Astrocyte (in vitro differentiated cells and primary cell): Measurements from ENCODE around the gene KANSL2. TPM values are rescaled to one million over a fixed set of nuclear protein-coding genes. Genes with fewer than 3 reads are reported as not detected.
A peak's percentile ranks its signal among the peaks of the same experiment; 100 is the strongest.

Experiments used
- DNase-seq: peaks from one replicate; pipeline ENCODE4 v3.0.0-alpha.2; 2010; ENCODE audit warnings: low read depth
- FAIRE-seq: peaks from 2 replicates; lab custom pipeline; 2011; peaks lifted over from hg19 to GRCh38; lab: Jason Lieb, UNC
- H2AFZ ChIP-seq: 2 replicates; pipeline ENCODE4 v1.6.0; 2012; ENCODE audit warnings: low read depth, low read length, inconsistent platforms
- H3K27ac ChIP-seq: 2 replicates; pipeline ENCODE4 v1.5.1; 2011; ENCODE audit warnings: low read depth, low read length, inconsistent platforms
- H3K27me3 ChIP-seq: 2 replicates; pipeline ENCODE4 v1.6.0; 2011; ENCODE audit warnings: low read length, inconsistent platforms; ENCODE audit not compliant: insufficient read depth
- H3K36me3 ChIP-seq: 2 replicates; pipeline ENCODE4 v1.5.1; 2011; ENCODE audit warnings: low read length, inconsistent platforms; ENCODE audit not compliant: insufficient read depth
- H3K4me1 ChIP-seq: 2 replicates; pipeline ENCODE4 v1.5.1; 2011; ENCODE audit warnings: low read length, inconsistent platforms; ENCODE audit not compliant: insufficient read depth
- H3K4me2 ChIP-seq: 2 replicates; pipeline ENCODE4 v1.6.0; 2012; ENCODE audit warnings: low read length, inconsistent platforms
- H3K4me3 ChIP-seq: 2 replicates; pipeline ENCODE4 v1.5.1; 2011; ENCODE audit warnings: low read depth, mild to moderate bottlenecking, low read length, inconsistent platforms; ENCODE audit not compliant: insufficient read depth
- H3K79me2 ChIP-seq: 2 replicates; pipeline ENCODE4 v1.6.0; 2012; ENCODE audit warnings: mild to moderate bottlenecking, low read length, inconsistent platforms; ENCODE audit not compliant: insufficient read depth
- H3K9ac ChIP-seq: 2 replicates; pipeline ENCODE4 v1.6.0; 2012; ENCODE audit warnings: mild to moderate bottlenecking, low read length, inconsistent platforms
- H3K9me3 ChIP-seq: 2 replicates; pipeline ENCODE4 v1.5.1; 2012; ENCODE audit warnings: low read depth, mild to moderate bottlenecking, low read length, inconsistent platforms; ENCODE audit not compliant: insufficient read depth
- H4K20me1 ChIP-seq: 2 replicates; pipeline ENCODE4 v1.6.0; 2012; ENCODE audit warnings: low read length, inconsistent platforms; ENCODE audit not compliant: insufficient read depth
- H3K27ac Mint-ChIP-seq: one replicate; pipeline ENCODE4 v1.8.0; 2021; ENCODE audit warnings: mild to moderate bottlenecking, mixed read lengths; ENCODE audit not compliant: unreplicated experiment
- H3K27me3 Mint-ChIP-seq: one replicate; pipeline ENCODE4 v1.8.0; 2021; ENCODE audit warnings: low read depth, mixed read lengths; ENCODE audit not compliant: unreplicated experiment
- H3K36me3 Mint-ChIP-seq: one replicate; pipeline ENCODE4 v1.8.0; 2021; ENCODE audit warnings: low read depth, mixed read lengths; ENCODE audit not compliant: unreplicated experiment
- H3K4me1 Mint-ChIP-seq: one replicate; pipeline ENCODE4 v1.8.0; 2021; ENCODE audit warnings: low read depth, mixed read lengths; ENCODE audit not compliant: unreplicated experiment
- H3K4me3 Mint-ChIP-seq: one replicate; pipeline ENCODE4 v1.8.0; 2021; ENCODE audit warnings: mild to moderate bottlenecking, moderate library complexity, mixed read lengths; ENCODE audit not compliant: unreplicated experiment
- H3K9me3 Mint-ChIP-seq: one replicate; pipeline ENCODE4 v1.8.0; 2021; ENCODE audit warnings: mild to moderate bottlenecking, mixed read lengths; ENCODE audit not compliant: unreplicated experiment
- EZH2 ChIP-seq: IDR thresholded peaks from 2 replicates; pipeline ENCODE4 v1.6.1; 2012; ENCODE audit warnings: mild to moderate bottlenecking, low read length, inconsistent platforms; ENCODE audit not compliant: insufficient read depth
- total RNA-seq: library from RNA; stranded (reverse); gene quantifications from 2 replicates; pipeline ENCODE4 v1.2.1, GENCODE V29; 2021
- TF ChIP-seq, protein P1 (sequence below): IDR thresholded peaks from 2 replicates; pipeline ENCODE4 v1.5.1; 2011; ENCODE audit warnings: low read depth, mild to moderate bottlenecking, inconsistent platforms, low read length, moderate library complexity; ENCODE audit not compliant: insufficient read depth

Gene KANSL2
- total RNA-seq, 1 donor from 2014 or later: 45.7 TPM

DNA sequence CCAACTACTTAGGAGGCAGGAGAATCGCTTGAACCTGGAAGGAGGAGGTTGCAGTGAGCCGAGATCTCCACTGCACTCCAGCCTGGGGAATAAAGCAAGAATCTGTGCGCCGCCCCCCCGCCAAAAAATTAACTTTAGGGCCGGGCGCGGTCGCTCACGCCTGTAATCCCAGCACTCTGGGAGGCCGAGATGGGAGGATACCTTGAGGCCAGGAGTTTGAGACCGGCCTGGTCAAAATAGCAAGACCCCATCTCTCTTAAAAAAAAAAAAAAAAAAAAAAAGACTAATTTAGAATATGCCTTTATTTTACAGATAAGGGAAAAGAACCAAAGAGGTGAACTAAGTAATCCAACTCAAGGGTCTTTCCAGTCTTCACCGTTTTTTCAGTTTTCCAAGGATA lies 1.2 kb downstream of the KANSL2 start:
- peaks cover 24% of the 10 kb centered on the region for H3K4me1 ChIP-seq
- no peaks in the 10 kb centered on the region for H3K9me3 ChIP-seq
- peak overlapping the region; percentile 97 for H3K4me3 ChIP-seq
- TF ChIP-seq, protein P1, sequence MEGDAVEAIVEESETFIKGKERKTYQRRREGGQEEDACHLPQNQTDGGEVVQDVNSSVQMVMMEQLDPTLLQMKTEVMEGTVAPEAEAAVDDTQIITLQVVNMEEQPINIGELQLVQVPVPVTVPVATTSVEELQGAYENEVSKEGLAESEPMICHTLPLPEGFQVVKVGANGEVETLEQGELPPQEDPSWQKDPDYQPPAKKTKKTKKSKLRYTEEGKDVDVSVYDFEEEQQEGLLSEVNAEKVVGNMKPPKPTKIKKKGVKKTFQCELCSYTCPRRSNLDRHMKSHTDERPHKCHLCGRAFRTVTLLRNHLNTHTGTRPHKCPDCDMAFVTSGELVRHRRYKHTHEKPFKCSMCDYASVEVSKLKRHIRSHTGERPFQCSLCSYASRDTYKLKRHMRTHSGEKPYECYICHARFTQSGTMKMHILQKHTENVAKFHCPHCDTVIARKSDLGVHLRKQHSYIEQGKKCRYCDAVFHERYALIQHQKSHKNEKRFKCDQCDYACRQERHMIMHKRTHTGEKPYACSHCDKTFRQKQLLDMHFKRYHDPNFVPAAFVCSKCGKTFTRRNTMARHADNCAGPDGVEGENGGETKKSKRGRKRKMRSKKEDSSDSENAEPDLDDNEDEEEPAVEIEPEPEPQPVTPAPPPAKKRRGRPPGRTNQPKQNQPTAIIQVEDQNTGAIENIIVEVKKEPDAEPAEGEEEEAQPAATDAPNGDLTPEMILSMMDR: no peak
- no peak for TF ChIP-seq EZH2
- no peak overlapping the region for H3K27ac ChIP-seq
- H3K4me3 Mint-ChIP-seq: peak overlapping the region; percentile 99
- peaks cover 21% of the 10 kb centered on the region for H3K36me3 ChIP-seq
- no peak overlapping the region for H3K27ac Mint-ChIP-seq
- no peaks in the 10 kb centered on the region for H3K27me3 Mint-ChIP-seq
- peaks cover 27% of the 10 kb centered on the region for H3K4me1 Mint-ChIP-seq
- H3K4me2 ChIP-seq: peak overlapping the region; percentile 90
- no peak overlapping the region for H2AFZ ChIP-seq
- H3K9ac ChIP-seq: peak overlapping the region; percentile 96
- H3K9me3 Mint-ChIP-seq: no peaks in the 10 kb centered on the region
- FAIRE-seq (no peak), DNase-seq (no peak)
- peaks cover 14% of the 10 kb centered on the region for H3K36me3 Mint-ChIP-seq
- peaks cover 56% of the 10 kb centered on the region for H4K20me1 ChIP-seq
- peaks cover 61% of the 10 kb centered on the region for H3K79me2 ChIP-seq
- no peaks in the 10 kb centered on the region for H3K27me3 ChIP-seq

DNA sequence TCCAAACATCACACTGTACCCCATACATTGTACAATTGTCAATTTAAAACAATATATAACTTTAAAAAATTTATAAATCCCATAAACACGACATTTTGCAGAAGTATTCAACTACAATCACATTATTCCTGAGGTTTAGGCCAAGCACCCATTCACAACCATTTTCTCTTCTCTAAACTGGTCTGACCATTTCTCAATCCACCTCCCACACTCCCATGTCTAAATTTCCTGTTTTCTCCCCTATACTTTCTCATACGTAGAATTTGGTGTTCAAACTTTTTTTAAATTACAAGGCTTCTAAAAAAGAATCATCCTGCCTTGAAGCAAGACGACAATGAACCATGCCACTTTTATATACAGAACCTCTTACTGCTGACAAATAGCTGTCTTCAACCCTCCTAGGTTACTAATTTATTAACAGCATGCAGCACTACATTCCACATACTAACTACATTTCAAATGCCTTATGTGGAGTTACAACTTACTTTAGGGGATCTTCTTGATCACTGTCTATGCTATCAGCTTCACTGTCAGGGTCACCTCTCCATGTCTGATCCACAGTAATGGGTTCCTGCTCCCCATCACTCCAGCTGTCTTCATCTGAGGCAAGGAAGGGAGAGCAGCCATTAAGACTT lies 3.4 kb downstream of the KANSL2 start:
- H4K20me1 ChIP-seq: peaks cover 75% of the 10 kb centered on the region
- H3K27me3 ChIP-seq: no peaks in the 10 kb centered on the region
- H3K27ac ChIP-seq: no peak overlapping the region
- Mint-ChIP-seq H3K9me3 (no peaks in the 10 kb centered on the region), H3K4me1 (peaks cover 27% of the 10 kb centered on the region), H3K36me3 (peaks cover 10% of the 10 kb centered on the region), H3K27ac (no peak overlapping the region), H3K27me3 (no peaks in the 10 kb centered on the region), H3K4me3 (peak overlapping the region; percentile 99)
- no peak for TF ChIP-seq EZH2
- TF ChIP-seq, protein P1: no peak
- H3K36me3 ChIP-seq: peaks cover 25% of the 10 kb centered on the region
- FAIRE-seq (no peak), DNase-seq (no peak)
- H3K79me2 ChIP-seq: peaks cover 82% of the 10 kb centered on the region
- H3K4me2 ChIP-seq: peak overlapping the region; percentile 90
- H3K9ac ChIP-seq: peak overlapping the region; percentile 16
- H3K4me1 ChIP-seq: peaks cover 24% of the 10 kb centered on the region
- H3K9me3 ChIP-seq: no peaks in the 10 kb centered on the region
- no peak overlapping the region for H3K4me3 ChIP-seq
- H2AFZ ChIP-seq: no peak overlapping the region

DNA sequence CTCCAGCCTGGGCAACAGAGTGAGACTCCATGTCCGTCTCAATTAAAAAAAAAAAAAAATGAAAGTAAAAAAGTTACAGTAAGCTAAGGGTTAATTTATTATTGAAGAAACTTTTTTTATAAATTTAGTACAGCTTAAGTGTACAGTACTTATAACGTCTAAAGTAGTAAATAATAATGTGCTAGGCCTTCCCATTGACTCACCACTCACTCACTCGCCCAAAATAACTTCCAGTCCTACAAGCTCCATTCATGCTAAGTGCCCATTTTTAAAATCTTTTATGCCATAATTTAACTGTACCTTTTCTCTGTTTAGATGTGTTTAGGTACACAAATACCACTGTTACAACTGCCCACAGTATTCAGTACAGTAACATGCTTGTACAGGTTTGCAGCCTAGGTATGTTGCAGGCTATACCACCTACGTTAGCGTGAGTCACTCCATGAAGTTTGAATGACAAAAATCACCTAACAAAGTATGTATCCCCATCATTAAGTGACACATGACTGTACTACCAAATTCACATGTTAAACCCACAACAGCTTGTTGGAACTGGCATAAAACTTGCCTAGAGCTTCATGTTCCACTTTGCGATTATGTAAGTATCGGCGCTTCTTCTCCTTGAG lies 10.7 kb downstream of the KANSL2 start:
- H3K4me3 Mint-ChIP-seq: no peak overlapping the region
- no peak for DNase-seq

More for the DNA sequence above, 10.7 kb downstream of the KANSL2 start:
- no peak for FAIRE-seq
- H4K20me1 ChIP-seq: peaks cover 65% of the 10 kb centered on the region
- no peak overlapping the region for H3K9ac ChIP-seq
- no peak overlapping the region for H3K27ac ChIP-seq
- H3K4me3 ChIP-seq: no peak overlapping the region
- H3K79me2 ChIP-seq: peaks cover 73% of the 10 kb centered on the region
- no peaks in the 10 kb centered on the region for H3K9me3 ChIP-seq
- H3K27me3 ChIP-seq: no peaks in the 10 kb centered on the region
- TF ChIP-seq, protein P1: no peak
- TF ChIP-seq EZH2: no peak
- Mint-ChIP-seq H3K9me3 (no peaks in the 10 kb centered on the region), H3K4me1 (peaks cover 2% of the 10 kb centered on the region), H3K27ac (no peak overlapping the region), H3K36me3 (peaks cover 6% of the 10 kb centered on the region), H3K27me3 (no peaks in the 10 kb centered on the region)
- peaks cover 49% of the 10 kb centered on the region for H3K36me3 ChIP-seq
- H3K4me1 ChIP-seq: peaks cover 3% of the 10 kb centered on the region
- H2AFZ ChIP-seq: no peak overlapping the region
- H3K4me2 ChIP-seq: no peak overlapping the region
